T-helper 2 cell treated with Interferon-gamma antibody and Interleukin-4, amounts not matched to agents 100 ng/mL and 5 ng/mL, for 36 hours (primary cell): ENCODE results near the gene TTC14. TPM values are rescaled to one million over a fixed set of nuclear protein-coding genes. Genes with fewer than 3 reads are reported as not detected.

Experiments used
- intact Hi-C: fragments of 100-400 bp; cut with micrococcal nuclease; formaldehyde crosslinking; loops from one replicate; pipeline ENCODE4 v1.15.1; 2023
- total RNA-seq: library from RNA; stranded (reverse); gene quantifications from 2 replicates; pipeline ENCODE4 v1.2.3, GENCODE V29; 2022

TTC14 gene
- total RNA-seq, 1 donor from 2014 or later, result 66.9 TPM

DNA sequence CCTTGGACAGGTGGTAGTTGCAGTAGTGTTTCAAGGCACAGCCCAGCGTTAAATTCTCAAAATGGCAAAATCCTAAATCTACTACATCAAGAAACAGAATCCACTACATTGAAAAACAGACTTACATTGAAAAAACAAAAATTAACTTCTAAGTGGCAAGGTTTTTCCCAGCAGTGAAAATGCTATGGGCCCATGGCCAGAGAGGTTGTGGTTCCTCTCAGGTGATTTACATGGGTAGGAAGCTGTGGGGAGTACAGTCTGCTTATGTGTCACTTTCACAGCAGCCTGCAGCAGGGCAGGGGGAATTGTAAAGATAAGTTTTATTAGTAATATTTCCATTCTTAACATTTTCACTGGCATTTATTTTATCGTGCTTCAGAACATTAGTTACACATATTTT is 24.9 kb downstream of the TTC14 start:
- intact Hi-C loops, result no loop called here

DNA sequence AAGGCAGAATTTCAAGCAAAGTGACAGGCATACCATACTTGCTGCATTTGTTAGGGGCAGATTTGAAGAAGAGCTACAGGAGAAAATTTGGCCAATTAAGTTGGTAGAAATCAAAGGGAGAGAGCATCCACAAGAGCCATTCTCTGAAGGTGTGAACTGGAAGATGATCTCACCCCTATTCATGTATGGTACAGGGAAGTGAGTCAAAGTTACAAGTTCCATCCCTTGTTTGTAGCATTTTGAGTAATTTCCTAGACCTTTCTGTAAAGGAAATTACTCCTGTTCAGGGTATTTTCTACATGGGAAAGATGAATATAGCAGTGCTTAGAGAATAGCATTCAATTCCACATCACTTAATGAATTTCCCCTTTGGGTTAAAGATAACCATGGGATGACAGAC is 28.4 kb downstream of the TTC14 start:
- intact Hi-C loops, result no loop called here

DNA sequence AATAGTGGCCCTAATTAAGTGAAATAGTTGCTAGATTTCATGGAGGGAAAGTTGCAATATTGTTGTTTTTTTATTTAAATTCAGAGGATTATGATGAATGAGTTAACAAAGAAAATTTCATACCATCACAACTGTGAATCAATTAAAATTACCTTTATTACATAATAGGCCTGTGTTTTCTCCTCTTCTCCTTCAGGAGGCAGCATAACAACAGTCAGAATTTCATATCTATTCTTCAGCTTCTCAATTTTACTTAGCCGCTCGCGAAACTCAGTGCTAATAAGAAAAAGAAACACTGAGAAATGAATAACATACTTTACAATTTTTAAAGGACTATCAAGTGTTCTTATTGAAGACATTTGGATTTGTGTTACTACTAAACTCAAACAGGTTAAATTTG is 29.4 kb downstream of the TTC14 start:
- intact Hi-C loops, result no loop called here

DNA sequence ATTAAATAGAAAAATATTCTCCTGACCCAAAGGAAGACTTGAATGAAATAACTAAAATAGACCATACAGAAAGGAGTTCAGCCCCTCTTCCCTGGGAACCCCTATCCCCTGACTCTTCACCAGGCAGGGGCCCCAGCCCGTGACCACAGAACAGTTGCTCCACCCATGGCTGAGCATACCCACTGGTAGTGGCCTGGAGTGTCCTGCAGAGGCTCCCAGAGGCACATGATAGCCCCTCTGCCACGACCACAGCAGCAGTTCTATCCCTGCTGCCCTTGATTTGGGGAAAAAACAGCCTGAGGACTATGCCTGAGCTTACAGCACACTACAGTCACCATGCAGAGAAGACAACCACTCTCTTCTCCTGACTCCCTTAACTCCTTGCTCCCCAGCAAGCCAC is 31.8 kb downstream of the TTC14 start:
- intact Hi-C loops, result no loop called here

DNA sequence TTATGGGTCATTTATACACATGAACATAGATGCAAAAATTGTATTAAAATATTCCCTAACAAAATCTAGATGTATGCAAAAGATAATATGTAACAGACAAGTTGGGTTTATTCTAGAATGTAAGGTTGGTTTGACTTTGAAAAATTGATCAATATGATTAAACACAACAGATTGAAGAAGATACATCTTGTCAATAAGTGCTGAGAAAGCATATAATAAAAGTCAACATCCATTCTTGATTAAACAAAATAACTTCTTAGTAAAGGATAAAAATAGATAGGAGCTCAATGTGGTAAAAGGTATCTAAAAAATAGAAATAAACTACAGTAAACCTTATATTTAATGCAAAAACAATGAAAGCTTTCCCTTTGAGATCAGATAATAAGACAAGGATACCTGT is 39.0 kb downstream of the TTC14 start:
- intact Hi-C loops, result loop anchor here (10.0 kb wide), 1 partner anchor 634 kb away; no protein-coding TSS in a partner anchor

DNA sequence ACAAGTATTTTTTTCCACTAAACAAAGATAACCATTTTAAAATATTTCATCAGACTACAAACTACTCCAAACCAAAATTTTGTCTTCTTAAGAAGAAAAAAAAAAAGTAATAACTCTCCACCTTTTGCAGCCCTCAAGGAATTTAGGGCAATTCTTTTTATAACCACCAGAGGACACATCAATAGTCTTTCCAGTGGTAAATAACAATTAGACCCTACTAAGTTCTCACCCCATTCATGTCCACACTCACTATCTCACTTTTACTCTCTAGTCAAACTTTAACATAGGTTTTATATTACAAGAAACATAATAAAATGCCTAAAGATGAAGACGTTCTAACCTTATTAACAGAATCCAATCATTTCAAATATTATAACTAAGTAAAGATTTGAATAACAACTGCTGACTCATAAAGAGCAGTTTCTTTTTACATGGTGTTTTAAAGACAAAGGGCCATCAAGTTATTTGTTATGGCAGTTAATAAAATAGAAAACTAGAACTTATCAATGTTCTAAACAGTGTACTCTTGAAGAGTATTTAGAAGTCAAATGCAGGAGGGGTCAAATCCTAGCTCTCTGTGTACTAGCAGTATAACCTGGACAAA is 44.3 kb downstream of the TTC14 start:
- intact Hi-C loops, result loop anchor here (10.0 kb wide), 1 partner anchor 629 kb away; no protein-coding TSS in a partner anchor

DNA sequence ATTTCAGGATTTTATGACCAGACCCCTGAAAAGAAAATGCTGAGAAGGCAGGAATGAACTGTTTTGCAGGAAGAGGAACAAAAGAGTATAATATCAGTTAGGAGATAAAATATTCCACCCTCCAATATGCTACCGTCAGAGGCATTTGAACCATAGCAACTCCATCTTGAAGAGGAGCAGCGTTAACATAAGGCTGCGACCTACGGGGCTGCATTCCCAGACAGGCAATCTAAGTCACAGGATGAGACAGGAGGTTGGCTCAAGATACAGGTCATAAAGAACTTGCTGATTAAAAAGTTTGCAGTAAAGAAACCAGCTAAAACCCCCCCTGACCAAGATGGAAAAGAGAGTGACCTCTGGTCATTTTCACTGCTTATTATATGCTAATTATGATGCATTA is 54.4 kb downstream of the TTC14 start:
- intact Hi-C loops, result no loop called here

DNA sequence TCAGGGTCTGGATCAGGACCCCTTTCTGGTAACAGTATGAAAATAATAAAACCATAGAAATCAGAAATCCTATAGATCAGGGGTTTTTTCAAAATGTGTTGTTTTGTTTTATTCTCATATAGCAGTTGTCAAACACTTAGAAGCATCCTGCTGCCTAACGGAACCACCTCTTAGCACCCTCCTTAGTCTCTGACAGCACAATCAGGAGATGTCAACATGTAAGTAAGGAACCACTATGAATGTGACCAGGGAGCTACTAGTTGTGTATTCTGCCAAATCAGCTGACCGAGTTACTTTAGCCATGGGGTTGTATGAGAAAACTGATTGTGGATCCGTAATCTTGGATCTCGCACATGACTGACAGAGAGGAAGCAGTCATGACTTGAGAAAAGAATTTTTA is 55.1 kb downstream of the TTC14 start:
- intact Hi-C loops, result no loop called here

Other genes starting within 250 kb of the TTC14 start
- not detected in 2 replicates for gene CCDC39, start 77.3 kb downstream of the TTC14 start, total RNA-seq